EL (cell line): ENCODE data around the gene IL4R.
A peak's percentile ranks its signal among the peaks of the same experiment; 100 is the strongest.

Experiments
- DNase-seq: peaks from one replicate; pipeline ENCODE4 v3.0.0-alpha.2; 2016

Gene IL4R

DNA sequence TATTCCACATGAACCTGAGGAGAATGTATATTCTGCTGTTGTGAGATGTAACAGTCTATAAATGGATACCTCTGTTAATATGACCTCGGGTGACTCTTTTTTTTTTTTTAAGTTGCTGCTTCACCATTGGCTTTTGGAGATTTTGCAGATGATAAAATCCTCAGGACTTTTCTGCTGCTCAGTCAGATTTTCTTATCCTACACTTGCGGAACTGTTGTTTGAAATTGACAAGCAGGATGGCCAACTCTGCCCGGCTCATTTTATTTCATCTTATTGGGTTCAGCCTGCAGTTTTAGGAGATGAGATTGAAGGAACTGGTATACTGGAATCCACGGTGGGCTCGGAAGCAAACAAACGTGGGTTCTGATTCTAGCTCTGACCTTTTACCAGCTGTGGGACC lies 19.3 kb downstream of the IL4R start:
- DNase-seq: no peak

DNA sequence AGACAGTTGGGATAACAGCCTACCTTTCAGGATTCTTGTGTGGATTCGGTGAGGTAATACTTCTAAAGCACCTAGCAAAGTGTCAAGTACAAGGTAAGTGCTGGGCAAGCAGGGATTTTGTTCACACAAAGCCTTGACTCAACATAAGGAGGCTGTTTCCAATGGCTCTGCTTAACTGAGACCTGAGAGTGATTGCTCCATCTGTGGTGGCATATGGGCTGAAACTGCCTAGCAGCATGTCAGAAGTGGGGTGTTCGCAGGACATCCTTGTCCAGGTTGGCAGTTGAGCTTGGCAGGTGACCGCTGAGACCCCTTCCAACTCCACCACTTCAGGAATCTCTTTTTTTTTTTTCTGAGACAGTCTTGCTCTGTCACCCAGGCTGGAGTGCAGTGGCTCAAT lies 19.8 kb downstream of the IL4R start:
- no peak for DNase-seq

DNA sequence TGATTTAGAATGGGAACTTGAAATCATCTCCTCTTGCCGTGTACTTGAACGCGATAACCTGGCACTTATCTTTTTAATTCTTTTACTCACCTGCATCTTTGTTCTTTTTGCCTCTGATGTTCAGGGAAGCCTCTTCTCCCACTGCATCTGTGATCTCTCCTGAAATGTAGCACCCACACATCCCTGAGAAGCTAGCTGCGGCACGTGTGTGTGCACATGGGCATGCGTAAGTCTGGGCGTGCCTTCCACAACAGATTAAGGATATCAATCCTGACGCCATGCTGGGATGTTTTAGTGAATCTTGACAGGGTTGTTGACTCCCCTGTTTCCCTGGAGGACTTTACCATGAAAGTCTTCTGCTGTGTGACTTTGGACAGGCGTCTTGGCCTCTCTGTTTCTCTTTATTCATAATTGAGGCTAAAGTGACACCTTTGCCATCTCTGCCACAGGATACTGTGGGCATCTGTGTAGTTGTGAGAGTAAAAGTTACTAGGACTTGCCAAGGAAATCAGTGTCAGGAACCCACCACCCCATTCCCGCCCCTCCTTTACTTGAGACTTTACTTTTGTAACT lies 20.5 kb downstream of the IL4R start:
- no peak for DNase-seq

DNA sequence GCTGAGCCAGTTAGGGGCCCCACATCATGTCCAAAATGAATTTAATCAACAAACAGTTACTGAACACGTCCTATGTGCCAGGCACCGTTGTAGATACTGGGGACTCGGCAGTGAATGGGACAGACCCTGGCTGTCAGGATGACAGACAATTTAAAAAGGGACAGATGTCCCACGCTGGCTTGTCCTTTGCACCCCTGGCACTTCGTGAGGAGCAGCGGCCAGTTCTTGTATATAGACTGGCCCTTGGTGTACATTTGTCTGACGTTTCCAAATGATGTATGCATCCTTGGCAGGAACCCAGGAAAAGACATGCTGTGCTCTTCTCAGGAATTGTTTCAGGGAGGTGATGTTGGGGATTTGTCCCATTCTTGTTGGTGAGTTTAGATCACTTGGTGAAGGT lies 21.1 kb downstream of the IL4R start:
- no peak for DNase-seq

DNA sequence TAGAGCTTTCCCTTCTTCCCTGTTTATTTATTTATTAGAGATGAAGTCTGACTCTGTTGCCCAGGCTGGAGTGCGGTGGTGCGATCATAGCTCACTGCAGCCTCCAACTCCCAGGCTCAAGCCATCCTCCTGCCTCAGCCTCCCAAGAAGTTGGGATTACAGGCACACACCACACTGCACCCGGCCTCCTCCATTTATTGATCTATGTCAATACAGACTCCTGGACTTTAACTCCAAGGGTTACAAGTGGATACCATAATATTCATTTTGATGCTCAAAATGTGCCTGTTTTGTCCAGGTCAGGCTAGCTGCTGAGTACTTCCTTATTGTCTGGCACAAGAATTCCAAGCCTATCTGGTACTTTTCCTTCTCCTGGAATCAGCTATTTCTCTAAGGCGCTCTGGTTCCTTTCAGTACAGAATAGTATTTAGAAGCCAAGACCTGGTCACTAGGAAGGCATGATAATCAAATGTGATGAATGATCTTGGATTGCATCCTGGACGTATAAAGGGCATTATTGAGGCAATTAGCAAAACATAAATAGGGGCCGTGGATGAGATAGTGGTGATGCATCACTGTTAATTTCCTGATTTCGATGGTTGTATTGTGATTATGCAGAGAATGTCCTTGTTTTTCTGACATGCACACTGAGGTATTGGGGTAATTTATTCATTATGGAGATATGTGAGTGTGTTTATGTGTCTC lies 21.7 kb downstream of the IL4R start:
- DNase-seq: peak; percentile 36

DNA sequence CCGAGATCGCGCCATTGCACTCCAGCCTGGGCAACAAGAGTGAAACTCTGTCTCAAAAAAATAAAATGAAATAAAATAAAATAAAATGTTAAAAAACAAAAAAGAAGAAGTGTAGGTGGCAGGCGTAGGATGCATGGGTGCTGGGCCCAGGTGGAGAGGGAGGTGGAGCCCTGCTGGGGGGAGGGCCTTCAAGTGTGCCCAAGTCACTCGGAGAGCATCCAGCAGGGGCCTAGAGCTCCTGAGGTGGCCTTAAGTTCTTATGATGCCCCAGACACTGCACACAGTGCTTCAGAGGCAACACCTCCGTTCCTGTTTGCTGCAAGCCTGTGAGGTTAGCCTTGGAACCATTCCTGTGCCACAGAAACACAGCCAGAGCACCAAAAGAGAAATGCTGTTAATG lies 23.2 kb downstream of the IL4R start:
- DNase-seq: no peak

DNA sequence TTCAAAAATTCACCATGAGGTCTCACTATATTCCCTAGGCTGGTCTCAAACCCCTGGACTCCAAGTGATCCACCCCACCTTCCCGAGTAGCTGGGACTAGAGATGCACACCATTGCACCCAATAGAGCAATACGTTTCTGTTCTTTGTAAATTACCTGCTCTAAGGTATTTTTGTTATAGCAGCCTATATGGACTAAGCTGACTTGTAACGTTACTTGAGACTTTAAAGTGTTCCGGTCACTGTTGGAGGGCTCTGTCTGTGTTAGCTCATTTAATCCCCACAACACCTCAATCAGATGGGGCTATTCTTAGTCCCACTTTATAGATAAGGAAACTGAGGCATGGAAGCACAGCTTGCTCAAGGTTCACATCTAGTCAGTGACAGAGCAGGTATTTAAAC lies 25.4 kb downstream of the IL4R start:
- DNase-seq: no peak

DNA sequence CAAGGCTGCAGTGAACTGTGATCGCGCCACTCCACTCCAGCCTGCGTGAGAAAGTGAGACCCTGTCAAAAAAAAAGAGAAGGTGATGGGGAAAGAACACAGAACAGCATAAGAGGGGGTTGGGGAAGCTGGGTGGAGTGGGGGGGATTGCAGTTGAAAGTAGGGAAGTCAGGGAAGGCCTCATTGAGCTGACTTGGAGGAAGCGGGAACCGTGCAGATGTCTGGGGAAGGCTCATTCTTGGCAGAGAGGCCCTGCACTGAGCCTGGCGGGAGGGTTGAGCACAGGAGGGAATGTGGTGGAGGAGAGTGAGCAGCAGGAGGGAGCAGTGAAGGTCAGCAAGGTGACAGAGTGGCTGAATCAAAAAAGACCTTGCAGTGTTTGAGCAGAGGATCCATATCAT lies 26.9 kb downstream of the IL4R start:
- DNase-seq: no peak

DNA sequence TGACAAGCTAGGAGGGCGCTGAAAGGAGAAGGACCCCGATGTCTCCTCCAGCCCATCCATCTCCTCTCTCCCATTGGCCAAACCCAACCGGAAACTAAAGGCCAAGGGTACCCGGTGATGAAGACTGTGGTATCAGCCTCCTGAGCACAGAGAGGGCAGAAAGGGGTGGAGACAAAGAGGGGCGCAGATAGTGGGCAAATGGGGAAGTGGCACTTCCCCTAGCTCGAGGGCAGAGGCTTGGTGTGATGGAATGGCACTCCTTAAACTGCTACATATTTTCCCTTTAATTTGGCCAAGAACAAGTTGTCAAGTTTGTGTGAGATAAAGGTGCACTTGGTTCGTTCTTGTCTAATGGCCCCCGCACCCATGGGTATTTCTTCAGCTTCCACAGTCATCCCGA lies 27.8 kb downstream of the IL4R start:
- DNase-seq: no peak

DNA sequence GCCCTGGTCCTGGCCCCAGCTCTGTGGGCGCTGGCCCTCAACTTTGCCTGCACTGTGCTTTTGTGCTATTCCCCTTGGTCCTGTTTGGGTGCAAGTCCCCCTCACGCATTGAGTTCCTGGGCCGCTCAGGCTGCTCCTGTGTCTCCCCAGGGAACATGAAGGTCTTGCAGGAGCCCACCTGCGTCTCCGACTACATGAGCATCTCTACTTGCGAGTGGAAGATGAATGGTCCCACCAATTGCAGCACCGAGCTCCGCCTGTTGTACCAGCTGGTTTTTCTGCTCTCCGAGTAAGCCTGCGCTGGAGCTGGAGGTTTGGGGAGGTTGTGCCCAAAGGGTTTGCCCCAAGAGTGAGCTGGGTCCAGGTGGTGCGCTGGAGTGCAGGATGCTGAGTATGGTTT lies 28.2 kb downstream of the IL4R start:
- no peak for DNase-seq

DNA sequence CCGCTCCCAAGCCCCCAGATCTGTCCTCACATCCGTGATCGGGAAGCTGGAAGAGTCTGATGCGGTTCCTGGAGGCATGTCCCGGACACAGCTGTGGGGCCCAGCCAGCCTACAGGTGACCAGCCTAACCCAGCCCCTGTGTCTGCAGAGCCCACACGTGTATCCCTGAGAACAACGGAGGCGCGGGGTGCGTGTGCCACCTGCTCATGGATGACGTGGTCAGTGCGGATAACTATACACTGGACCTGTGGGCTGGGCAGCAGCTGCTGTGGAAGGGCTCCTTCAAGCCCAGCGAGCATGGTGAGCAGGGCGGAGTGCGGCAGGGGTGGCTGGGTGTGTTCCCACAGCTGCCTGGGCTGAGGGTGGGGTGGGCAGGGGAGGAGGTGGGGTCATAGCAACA lies 30.9 kb downstream of the IL4R start:
- DNase-seq: no peak

DNA sequence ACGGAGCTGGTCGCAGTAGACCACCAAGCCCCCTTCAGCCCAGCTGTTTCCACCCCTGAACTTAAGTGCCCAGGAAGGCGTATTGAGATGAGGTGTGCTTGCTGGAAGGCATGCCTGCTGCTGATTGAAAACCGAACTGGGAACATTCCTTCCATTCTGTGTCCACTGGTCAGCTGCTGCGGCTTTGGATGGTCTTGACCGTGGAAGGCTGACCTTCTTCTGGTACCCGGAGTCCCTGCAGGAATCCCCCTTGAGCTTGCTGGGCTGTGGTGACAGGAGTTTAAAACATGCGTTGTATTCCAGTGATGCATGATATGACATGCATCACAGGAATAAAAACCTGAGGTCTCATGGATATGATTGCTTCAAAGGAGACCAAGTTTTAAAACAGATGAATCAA lies 31.4 kb downstream of the IL4R start:
- no peak for DNase-seq

DNA sequence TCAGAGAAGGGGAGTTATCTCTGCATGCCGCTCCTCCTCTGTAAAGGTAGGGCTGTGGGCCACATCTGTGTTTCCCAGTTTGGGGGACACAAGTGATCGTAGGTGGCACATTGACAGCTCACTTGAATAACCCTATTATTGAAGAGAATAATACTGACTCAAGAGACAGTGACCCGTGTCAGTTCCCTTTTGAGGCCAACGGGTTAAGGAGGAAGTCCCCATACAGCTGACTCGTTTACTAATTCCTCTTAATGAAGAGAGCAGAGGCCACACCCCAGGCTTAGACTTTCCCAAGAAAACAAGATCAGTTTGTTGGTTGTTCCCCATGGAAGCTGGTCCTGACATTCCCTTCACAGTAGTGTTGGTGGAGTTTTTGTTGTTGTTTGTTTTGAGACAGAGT lies 33.0 kb downstream of the IL4R start:
- DNase-seq: no peak

DNA sequence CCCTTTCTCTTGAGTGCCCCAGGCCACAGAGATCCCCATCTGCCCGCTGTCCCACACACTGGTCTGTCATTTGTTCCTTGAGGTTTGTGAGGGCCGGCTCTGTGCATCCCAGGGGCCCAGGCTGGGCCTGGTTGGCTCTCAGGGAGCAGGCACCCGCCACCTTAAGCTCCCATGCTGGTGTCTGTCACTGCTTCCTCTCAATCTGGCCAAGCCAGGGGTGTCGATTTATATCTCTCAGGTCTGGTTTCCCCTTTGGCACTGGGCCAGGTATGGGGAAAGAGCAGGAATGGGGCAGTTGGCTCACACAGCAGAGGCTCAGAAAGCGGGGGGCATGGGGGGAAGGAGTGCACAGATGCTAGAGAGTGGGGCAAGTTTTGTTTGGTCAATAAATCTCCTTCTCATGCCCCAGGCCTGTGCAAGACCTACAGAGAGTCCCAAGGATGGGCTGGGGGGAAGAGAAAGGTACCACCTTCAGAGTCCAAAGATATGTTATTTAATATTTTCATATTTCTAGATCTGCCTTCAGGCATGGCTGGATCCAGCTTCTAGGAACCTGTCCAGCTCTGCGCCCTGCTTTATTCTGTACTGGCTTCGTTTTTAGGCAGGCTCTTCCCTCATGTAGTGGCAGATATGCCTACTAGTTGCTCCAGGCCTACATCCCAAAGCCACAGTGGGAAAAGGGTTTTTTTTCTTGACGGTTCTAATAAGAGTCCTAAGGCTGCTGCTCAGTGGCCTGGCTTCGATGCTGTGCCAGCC lies 34.3 kb downstream of the IL4R start:
- no peak for DNase-seq

DNA sequence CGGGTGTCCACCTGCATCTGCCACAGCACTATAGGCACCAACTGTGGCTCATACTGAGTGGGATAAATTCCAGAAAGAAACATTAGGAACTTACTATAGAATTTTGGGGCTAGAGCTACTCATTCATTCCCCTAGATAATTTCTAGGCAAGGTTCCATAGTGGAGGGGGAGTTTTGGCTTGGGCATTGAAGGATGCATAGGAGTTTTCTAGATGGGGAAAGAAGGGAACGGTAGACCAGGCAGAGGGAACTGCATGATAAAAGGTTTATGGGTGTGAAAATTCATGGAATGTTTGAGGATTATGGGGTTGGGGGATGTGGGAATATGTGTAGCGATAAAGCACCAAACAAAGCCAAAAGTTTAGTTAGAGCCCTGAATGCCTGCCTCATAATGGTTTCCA lies 35.5 kb downstream of the IL4R start:
- DNase-seq: no peak

DNA sequence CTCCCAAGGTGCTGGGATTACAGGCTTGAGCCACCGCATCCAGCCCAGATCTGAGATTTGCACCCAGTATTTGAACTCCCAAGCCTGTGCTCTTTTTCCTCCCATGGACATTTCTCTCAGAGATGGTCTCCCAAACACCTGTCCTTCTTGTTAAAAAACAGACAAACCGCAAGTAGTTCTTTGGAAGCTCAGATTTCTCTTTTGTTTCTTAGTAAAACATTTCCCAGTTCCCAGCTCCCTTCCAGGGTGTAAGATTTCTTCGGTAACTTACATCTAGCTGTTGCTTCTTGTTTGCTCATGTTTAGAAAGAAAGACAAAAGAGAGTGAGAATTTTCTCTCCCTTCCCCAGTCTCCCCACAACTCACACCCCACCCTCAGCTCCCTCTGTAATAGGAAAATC lies 36.2 kb downstream of the IL4R start:
- no peak for DNase-seq

DNA sequence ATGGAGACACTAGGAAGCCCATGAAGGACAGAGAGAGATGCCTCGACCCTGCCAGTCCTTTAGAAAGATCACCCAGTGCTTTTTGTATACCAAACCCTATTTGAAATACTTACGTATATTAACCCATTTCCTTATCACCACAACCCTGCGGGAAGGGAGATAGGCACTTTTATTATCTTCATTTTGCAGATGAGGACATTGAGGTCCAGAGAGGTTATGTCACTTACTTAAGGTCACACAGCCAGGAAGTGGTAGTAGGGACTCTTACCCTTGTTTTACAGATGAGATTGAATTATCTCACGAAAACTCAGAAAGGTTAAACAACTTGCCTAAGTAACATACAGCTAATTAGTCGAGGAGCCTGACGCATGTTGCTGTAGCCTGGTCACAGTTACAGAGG lies 38.2 kb downstream of the IL4R start:
- no peak for DNase-seq

DNA sequence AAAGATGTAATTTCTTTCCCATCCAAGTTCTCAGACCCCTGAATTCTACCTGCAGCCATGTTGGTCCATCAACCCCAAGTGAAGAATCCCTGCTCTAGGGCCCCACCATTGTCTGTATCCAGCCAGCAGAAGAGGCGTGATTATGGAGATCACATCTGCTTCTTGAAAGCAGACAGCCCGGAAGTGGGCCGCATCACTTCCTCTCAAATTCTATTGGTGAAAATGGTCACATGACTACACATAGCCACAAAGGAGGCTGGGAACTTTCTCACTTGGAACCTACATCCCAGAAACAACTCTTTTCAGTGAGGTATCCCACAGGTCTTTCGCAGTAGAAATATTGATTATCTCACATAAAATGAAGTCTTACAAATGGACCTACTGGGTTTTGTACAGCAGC lies 40.1 kb downstream of the IL4R start:
- no peak for DNase-seq

DNA sequence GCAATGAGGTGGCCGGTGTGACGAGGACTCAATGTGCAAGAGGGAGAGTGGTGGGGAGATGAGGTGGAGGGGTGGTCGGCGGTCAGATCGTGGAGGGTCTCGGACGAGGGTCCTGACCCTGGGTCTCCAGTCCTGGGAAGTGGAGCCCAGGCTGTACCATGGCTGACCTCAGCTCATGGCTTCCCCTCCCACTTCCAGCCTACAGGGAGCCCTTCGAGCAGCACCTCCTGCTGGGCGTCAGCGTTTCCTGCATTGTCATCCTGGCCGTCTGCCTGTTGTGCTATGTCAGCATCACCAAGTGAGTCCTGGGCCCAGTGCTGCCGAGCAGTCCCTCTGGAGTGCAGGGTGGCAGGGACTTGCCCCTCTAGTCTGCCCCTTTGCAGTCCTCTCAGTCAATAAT lies 41.8 kb downstream of the IL4R start:
- DNase-seq: peak; percentile 13

DNA sequence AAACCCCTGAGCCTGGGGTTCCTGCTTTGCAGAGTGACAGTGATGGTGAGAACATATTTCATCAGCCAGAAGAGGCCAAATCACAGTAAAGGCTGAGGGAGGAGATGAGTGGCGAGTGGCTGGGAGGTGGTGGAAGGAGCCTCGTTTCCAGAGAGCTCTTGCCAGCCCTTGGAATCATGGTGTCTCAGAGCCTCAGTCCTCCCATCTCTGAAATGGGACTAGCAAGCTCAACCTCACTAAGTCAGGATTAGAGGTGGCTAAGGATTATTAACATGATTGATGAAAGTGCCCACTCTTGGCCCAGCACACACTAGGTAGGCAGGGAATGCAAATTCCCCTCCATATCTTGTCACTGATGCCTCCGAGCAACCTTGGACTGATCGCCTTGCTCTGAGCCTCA lies 43.0 kb downstream of the IL4R start:
- DNase-seq: no peak

DNA sequence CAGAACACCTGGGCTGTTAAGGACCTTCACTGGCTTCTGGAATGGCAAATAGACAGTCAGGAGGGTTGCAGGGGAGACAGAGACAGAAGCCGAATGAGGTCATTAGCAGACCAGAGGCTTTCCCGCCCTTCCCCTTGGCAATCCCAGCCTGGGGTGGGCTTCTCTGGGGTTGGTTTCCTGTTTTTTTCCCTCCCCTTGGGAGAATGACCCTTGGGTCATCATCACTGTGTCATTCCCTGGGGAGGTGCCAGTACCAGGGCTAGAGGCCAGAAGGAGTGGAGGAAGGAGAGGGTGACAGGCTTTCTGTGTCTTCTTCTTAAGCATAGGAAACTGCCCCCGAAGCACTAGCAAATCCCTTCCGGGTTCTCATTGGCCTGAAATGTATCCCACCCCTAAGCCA lies 45.3 kb downstream of the IL4R start:
- DNase-seq: no peak

DNA sequence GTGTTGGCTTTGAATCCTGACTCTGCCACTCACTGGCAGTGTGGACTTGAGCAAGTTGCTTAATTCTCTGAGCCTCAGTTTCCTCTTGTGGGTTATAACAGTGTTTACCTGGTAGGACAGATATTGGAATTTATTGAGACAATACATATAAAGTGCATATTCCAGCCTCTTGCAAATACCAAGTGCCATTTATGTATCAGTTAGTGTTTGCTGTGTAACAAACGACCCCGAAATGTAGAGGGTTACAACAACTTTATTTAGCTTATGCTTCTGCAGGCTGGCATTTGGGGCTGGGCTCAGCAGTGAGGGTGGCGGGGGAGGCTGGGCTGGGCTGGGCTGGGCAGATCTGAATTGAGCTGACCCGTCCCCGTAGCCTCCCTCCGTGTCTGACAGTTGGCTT lies 45.8 kb downstream of the IL4R start:
- no peak for DNase-seq

DNA sequence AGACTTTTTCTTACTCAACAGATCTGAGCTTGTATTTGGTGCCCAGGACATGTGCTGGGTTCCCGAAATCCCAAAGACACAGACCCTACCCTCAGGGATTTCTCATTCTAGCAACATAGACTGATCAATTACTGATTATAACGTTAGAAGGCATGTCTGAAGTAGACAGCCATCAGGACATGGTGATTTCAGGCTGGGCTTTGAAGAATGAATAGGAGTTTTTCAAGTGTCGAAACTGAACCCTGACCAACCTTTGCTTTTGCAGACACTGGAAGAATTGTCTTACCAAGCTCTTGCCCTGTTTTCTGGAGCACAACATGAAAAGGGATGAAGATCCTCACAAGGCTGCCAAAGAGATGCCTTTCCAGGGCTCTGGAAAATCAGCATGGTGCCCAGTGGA lies 48.2 kb downstream of the IL4R start:
- no peak for DNase-seq

DNA sequence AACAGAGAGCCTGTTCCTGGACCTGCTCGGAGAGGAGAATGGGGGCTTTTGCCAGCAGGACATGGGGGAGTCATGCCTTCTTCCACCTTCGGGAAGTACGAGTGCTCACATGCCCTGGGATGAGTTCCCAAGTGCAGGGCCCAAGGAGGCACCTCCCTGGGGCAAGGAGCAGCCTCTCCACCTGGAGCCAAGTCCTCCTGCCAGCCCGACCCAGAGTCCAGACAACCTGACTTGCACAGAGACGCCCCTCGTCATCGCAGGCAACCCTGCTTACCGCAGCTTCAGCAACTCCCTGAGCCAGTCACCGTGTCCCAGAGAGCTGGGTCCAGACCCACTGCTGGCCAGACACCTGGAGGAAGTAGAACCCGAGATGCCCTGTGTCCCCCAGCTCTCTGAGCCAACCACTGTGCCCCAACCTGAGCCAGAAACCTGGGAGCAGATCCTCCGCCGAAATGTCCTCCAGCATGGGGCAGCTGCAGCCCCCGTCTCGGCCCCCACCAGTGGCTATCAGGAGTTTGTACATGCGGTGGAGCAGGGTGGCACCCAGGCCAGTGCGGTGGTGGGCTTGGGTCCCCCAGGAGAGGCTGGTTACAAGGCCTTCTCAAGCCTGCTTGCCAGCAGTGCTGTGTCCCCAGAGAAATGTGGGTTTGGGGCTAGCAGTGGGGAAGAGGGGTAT lies 48.9 kb downstream of the IL4R start:
- no peak for DNase-seq
